HEK293 (cell line): Measurements from ENCODE around the gene RASGEF1B.

ENCODE experiments used
- CTCF ChIP-seq: fragments of 450-650 bp; formaldehyde crosslinking; IDR thresholded peaks from 2 replicates; pipeline ENCODE4 v1.5.1; 2016; ENCODE audit warnings: missing biosample characterization, missing genetic modification characterization
- MZF1 ChIP-seq: fragments of 450-650 bp; formaldehyde crosslinking; IDR thresholded peaks from 2 replicates; pipeline ENCODE4 v1.5.1; 2017; ENCODE audit warnings: missing biosample characterization, missing genetic modification characterization, borderline replicate concordance
- ZBTB11 ChIP-seq: fragments of 450-650 bp; formaldehyde crosslinking; conservative IDR thresholded peaks from 2 replicates; pipeline ENCODE4 v1.5.1; 2016; ENCODE audit warnings: low read depth, missing biosample characterization, missing genetic modification characterization
- ZBTB44 ChIP-seq: fragments of 450-650 bp; IDR thresholded peaks from 2 replicates; pipeline ENCODE4 v1.5.1; 2018; ENCODE audit warnings: missing biosample characterization, mild to moderate bottlenecking, missing genetic modification characterization
- ZNF26 ChIP-seq: fragments of 450-650 bp; formaldehyde crosslinking; IDR thresholded peaks from 2 replicates; pipeline ENCODE4 v1.5.1; 2016; ENCODE audit warnings: missing biosample characterization, missing genetic modification characterization
- ZNF37A ChIP-seq: fragments of 450-650 bp; IDR thresholded peaks from 2 replicates; pipeline ENCODE4 v1.5.1; 2018; ENCODE audit warnings: missing biosample characterization, missing genetic modification characterization
- ZNF513 ChIP-seq: fragments of 450-650 bp; IDR thresholded peaks from 2 replicates; pipeline ENCODE4 v1.5.1; 2018; ENCODE audit warnings: missing biosample characterization, missing genetic modification characterization
- ZNF776 ChIP-seq: fragments of 450-650 bp; formaldehyde crosslinking; IDR thresholded peaks from 2 replicates; pipeline ENCODE4 v1.5.0; 2017; ENCODE audit warnings: missing biosample characterization, missing genetic modification characterization, borderline replicate concordance

- no peak for TF ChIP-seq ZBTB11 (tag by site-specific recombination)
- TF ChIP-seq CTCF (tag by site-specific recombination) = no peak
- no peak for TF ChIP-seq ZNF776 (tag by site-specific recombination)
- TF ChIP-seq ZNF37A (tag by site-specific recombination) = no peak
- TF ChIP-seq ZNF513 = no peak
- TF ChIP-seq ZBTB44 = no peak
- no peak for TF ChIP-seq ZNF26
- no peak for TF ChIP-seq MZF1 (tag by site-specific recombination)
Measured at GRCh38 chr4:81449015-81449414, 22.7 kb downstream of the RASGEF1B start.
